Motor neuron (in vitro differentiated cells): ENCODE results near the gene IFI6. TPM values are rescaled to one million over a fixed set of nuclear protein-coding genes. Genes with fewer than 3 reads are reported as not detected.

Experiments used
- ATAC-seq, 8 experiments: fragments of 200-7000 bp; cut with Tn5 transposase; replicated peaks in 6 of 8; 2 replicates each; pipeline ENCODE4 v1.8.0; 2021; ENCODE audit warnings: mild to moderate bottlenecking in 8 of 8, moderate library complexity in 8 of 8
- H3K27ac ChIP-seq, 2 donors: fragments of 250-450 bp; sonication (Bioruptor Pico); 2 replicates each; pipeline ENCODE4 v1.9.0; 2021; ENCODE audit warnings: antibody characterized with exemption in 2 of 2, mild to moderate bottlenecking in 2 of 2, moderate library complexity in 1 of 2
- H3K4me1 ChIP-seq, 2 donors: fragments of 250-450 bp; sonication (Bioruptor Pico); replicated peaks in 1 of 2; 2 replicates each; pipeline ENCODE4 v1.6.1; 2021; ENCODE audit warnings: antibody characterized with exemption in 2 of 2, mild to moderate bottlenecking in 2 of 2, moderate library complexity in 1 of 2
- H3K4me3 ChIP-seq, 5 donors: fragments of 250-450 bp; sonication (Bioruptor Pico); 2 replicates each; pipeline ENCODE4 v1.9.0; 2021; ENCODE audit warnings: antibody characterized with exemption in 5 of 5, mild to moderate bottlenecking in 5 of 5, moderate library complexity in 4 of 5
- WGBS, 10 experiments: fragments of 450-650 bp; shearing (Covaris generic); methylation state at CpG; one replicate each; pipeline ENCODE4 v1.0.0; 2022; 5-methylcytosine and 5-hydroxymethylcytosine counted together
- in situ Hi-C, 9 experiments: fragments of 400-800 bp; cut with MboI; loops; one replicate each; pipeline ENCODE4 v1.15.0; 2021; ENCODE audit warnings: low sequenced_read_pairs in 9 of 9, low pct_unique_long_range_greater_than_20kb in 2 of 9; ENCODE audit not compliant: unreplicated experiment in 9 of 9
- total RNA-seq, 8 experiments: library from RNA; unstranded; fragments of 300-600 nt; gene quantifications; 2 replicates each; pipeline versions ENCODE4 v1.2.3 to v1.2.4, GENCODE V29; 2022

IFI6 gene
- total RNA-seq, 8 experiments from 2014 or later = 7.4 to 3,288 (median 15.3) TPM

DNA sequence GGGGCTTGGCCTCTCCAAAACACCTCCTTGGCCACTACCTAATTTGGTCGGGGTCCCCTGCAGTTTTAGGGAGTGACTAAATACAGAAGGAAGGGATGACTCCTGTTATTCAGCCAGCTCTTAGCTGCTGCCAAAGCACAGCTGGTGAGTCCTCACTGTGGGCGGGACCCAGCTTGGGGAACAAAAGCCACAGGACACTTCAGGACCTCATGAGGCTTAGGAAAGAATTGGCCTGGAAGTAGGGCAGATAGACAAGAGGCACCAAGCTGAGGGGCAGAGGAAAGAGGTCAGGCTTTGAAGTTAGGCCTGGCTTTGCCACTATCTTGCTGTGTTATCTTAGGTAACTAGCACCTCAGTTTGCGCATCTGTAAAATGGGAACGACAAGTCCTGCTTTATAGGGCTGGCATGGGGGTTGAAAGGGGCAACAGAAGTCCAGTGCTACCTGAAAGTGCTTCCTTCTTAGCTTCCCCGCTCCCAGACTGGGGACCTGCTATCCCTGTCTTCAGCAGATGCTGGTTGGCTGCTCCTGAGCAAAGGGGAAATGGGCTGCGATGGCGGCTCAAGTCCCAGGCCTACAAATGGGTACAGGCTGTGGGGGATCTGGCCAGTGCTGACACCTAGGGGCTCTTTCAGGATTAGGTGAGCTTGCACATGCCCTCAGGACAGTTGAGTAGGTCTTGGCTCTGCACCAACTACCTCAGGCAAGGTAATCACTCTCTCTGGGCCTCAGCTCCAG lies 15.7 kb downstream of the IFI6 start:
- peak in 2 of 8 experiments; percentile 9 to 13 for ATAC-seq
- Histone ChIP-seq H3K4me3 (no peak overlapping the region), H3K4me1 (peaks cover 15 to 21% of the 10 kb centered on the region in 2 donors), H3K27ac (peak overlapping the region in 1 of 2 donors; percentile 62)
- 67 to 100% (median 78%) methylated on average over 1 to 5 of the region's 7 CpGs; no CpG with 5 or more reads in 3 of the 10 experiments for WGBS, 10 experiments
- in situ Hi-C loops = loop anchor here in 1 of 9 experiments (25.0 kb wide), 1 partner anchor 344 kb away; the partner anchor contains the start of gene TMEM222

DNA sequence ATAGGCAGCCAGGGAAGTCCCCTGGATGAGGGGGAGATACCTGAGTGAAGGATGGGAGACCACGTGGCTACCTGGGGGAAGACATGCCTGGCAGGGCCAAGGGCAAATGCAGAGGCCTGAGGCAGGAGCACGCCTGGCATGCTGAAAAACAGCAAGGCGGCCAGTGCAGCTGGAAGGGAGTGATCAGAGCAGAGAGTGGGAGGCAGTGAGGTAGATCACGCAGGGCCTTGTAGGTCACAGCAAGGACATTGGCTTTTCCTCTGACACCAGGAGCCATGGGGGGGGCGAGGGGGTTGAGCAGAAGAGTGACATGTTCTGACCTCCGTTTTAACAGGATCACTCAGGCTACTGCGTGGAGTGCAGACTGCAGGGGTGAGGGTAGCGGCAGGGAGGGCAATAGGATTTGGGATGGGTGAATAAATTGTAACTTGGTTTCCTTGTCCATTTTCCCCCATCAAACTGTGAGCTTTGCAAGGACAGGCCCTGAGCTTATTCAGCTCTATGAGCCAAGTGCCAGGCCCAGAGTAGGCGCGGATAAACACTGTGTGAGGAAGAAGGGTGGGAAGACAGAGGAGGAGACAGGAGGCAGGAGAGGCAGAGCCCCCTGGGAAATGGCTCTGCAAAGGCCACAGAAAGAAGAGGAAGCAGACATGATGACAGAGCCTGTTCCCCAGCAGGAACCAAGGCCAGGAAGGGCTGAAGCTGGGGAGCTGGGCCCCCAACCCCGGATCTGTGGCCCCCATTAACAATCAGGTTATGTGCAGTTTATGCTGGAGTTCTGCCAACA lies 16.6 kb downstream of the IFI6 start:
- Histone ChIP-seq H3K4me1 (peaks cover 21 to 30% of the 10 kb centered on the region in 2 donors), H3K27ac (peak overlapping the region; percentile 49 to 62), H3K4me3 (no peak overlapping the region)
- 25 to 83% (median 56%) methylated on average over 1 to 8 of the region's 11 CpGs; no CpG with 5 or more reads in 1 of the 10 experiments for WGBS, 10 experiments
- in situ Hi-C loops = loop anchor here in 1 of 9 experiments (25.0 kb wide), 1 partner anchor 343 kb away; the partner anchor contains the start of gene TMEM222
- peak in 3 of 8 experiments; percentile 22 to 34 (median 28) for ATAC-seq

- Histone ChIP-seq H3K27ac (no peak overlapping the region), H3K4me1 (peaks cover 22 to 29% of the 10 kb centered on the region in 2 donors), H3K4me3 (no peak overlapping the region)
- in situ Hi-C loops = loop anchor here in 1 of 9 experiments (25.0 kb wide), 1 partner anchor 340 kb away; the partner anchor contains the start of gene TMEM222
- ATAC-seq = no peak
- 61 to 100% (median 96%) methylated on average over 1 to 5 of the region's 5 CpGs; no CpG with 5 or more reads in 1 of the 10 experiments for WGBS, 10 experiments
Measured at GRCh38 chr1:27652111-27652864, 19.7 kb downstream of the IFI6 start.

DNA sequence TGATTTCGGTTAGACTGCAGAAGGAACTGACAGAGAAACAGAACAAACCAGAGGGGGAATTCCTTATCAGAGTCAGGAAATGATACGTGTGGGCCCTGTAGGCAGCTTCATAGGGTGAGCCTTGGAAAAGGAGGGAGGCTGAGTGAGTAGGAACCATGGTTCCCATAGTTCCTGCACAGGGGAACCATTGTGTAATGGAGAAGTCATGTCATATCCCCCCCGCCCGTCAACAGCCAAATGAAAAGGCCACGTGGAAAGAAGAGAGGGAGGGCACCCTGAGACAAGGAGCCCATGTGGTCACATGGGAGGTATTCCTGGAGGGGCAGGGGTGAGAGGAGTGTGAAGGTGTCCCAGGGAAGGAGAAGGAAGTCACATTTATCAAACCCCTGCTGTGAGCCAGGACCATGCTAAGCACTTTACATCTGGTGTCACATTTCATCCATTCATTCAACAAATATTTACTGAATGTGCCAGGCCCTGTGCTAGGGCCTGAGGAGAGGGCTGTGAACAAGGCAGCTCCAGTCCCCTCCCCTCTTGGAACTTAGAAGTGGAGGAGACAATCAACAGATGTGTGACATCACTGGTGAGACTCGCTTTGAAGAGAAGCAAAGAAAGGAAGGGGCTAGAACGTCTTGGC lies 21.3 kb downstream of the IFI6 start:
- Histone ChIP-seq H3K4me3 (no peak overlapping the region), H3K27ac (no peak overlapping the region), H3K4me1 (peaks cover 18 to 23% of the 10 kb centered on the region in 2 donors)
- ATAC-seq = peak; percentile 74 to 94 (median 86)
- WGBS, 10 experiments = 0 to 57% (median 47%) methylated on average over 1 to 6 of the region's 7 CpGs; no CpG with 5 or more reads in 3 of the 10 experiments
- in situ Hi-C loops = loop anchor here in 1 of 9 experiments (25.0 kb wide), 1 partner anchor 338 kb away; the partner anchor contains the start of gene TMEM222

- Histone ChIP-seq H3K4me3 (no peak overlapping the region), H3K4me1 (peaks cover 13 to 18% of the 10 kb centered on the region in 2 donors), H3K27ac (no peak overlapping the region)
- ATAC-seq = peak in 2 of 8 experiments; percentile 12
- in situ Hi-C loops = loop anchor here in 1 of 9 experiments (25.0 kb wide), 1 partner anchor 338 kb away; the partner anchor contains the start of gene TMEM222
- WGBS, 10 experiments = 0 to 88% (median 70%) methylated on average over 1 of the region's 1 CpG; no CpG with 5 or more reads in 6 of the 10 experiments
Measured at GRCh38 chr1:27650171-27650538, 21.8 kb downstream of the IFI6 start.

DNA sequence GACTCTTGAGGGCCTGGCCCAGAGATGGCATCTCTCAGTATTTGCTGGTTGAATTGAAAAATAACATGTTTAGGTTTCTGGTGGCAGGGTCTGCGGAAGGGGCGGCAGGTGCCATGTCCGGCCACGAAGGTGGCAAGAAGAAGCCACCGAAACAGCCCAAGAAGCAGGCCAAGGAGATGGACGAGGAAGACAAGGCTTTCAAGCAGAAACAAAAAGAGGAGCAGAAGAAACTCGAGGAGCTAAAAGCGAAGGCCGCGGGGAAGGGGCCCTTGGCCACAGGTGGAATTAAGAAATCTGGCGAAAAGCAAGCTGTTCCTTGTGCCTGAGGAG lies 22.7 kb downstream of the IFI6 start:
- in situ Hi-C loops = loop anchor here in 1 of 9 experiments (25.0 kb wide), 1 partner anchor 237 kb away; no protein-coding TSS in a partner anchor
- peaks cover 7 to 12% of the 10 kb centered on the region in 2 donors for H3K4me1 ChIP-seq
- H3K4me3 ChIP-seq = no peak overlapping the region
- H3K27ac ChIP-seq = no peak overlapping the region
- WGBS, 10 experiments = 80 to 100% (median 94%) methylated on average over 1 to 11 of the region's 11 CpGs; no CpG with 5 or more reads in 2 of the 10 experiments
- ATAC-seq = no peak

DNA sequence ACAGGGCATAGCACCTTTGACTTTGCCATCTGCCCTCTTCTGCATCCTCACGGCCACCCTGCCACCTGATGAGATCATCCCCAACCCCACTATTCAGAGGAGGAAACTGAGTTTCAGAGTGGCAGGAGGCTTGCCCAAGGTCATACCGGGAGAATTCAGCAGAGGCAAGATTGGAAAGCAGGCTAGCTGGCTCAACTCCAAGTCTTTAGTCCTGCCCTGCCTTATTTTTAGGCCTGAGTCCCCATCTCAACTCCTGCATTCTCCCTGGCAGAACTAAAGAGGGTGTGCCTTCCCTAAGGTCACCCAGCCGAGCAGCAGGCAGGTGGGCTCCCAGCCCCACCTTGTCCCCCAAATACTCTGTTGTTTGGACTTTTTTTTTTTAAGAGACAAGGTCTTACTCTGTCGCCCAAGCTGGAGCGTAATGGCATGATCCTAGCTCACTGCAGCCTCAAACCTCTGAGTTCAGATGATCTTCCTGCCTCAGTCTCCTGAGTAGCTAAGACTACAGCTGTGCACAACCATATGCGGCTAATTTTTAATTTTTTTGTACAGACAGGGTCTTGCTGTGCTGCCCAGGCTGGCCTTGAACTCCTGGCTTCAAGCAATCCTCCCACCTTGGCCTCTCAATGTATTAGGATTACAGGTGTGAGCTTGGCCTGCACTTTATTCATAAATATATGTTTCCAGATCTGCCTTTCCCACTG lies 23.2 kb downstream of the IFI6 start:
- Histone ChIP-seq H3K4me3 (no peak overlapping the region), H3K27ac (no peak overlapping the region), H3K4me1 (peaks cover 7 to 12% of the 10 kb centered on the region in 2 donors)
- WGBS, 10 experiments = 40 to 100% (median 87%) methylated on average over 1 to 6 of the region's 6 CpGs; no CpG with 5 or more reads in 1 of the 10 experiments
- ATAC-seq = no peak
- in situ Hi-C loops = loop anchor here in 1 of 9 experiments (25.0 kb wide), 1 partner anchor 236 kb away; no protein-coding TSS in a partner anchor

DNA sequence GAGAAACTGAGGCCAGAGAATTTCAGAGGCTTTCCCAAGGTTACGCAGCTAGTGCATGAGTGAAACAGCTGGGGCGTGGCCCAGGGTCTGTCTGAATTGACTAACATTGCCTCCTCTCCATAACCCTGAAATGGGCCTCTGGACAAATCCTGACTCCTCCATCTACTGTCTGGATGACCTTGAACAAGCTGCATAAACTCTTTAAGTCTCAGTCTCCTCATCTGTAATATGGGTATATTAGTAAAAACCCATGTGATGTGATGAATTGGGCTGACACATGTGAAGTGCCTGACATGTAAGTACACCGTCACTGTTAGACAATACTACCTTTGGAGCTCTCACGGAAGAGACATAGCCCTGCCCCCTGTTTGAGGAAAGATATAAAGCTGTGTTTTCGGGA lies 24.7 kb downstream of the IFI6 start:
- H3K4me3 ChIP-seq = no peak overlapping the region
- 67 to 100% (median 91%) methylated on average over 2 to 5 of the region's 5 CpGs; no CpG with 5 or more reads in 2 of the 10 experiments for WGBS, 10 experiments
- no peak for ATAC-seq
- H3K27ac ChIP-seq = no peak overlapping the region
- peaks cover 7 to 12% of the 10 kb centered on the region in 2 donors for H3K4me1 ChIP-seq
- in situ Hi-C loops = loop anchor here in 1 of 9 experiments (25.0 kb wide), 1 partner anchor 235 kb away; no protein-coding TSS in a partner anchor

DNA sequence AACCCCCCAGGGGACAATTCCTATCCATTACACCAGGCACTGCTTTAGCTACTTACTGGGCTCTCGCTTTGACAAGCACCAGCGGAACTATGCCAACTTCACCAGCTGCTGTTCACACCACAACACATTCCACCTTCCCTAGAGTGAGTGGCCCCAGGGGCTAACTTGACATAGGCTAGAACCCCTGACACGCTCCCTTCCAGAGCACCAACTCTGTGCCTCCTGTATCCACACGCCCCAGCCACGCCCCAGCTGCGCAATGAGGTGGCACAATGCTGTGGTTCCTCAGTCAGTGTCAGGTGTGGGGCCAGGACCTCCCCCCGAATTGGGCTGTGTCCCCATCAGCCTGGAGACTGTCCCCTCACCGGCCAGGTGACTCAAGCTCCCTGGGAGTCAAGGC lies 25.3 kb downstream of the IFI6 start:
- 71 to 100% (median 80%) methylated on average over 2 to 7 of the region's 8 CpGs; no CpG with 5 or more reads in 6 of the 10 experiments for WGBS, 10 experiments
- Histone ChIP-seq H3K4me1 (peaks cover 7 to 12% of the 10 kb centered on the region in 2 donors), H3K4me3 (no peak overlapping the region), H3K27ac (no peak overlapping the region)
- ATAC-seq = no peak
- in situ Hi-C loops = loop anchor here in 1 of 9 experiments (25.0 kb wide), 1 partner anchor 234 kb away; no protein-coding TSS in a partner anchor

DNA sequence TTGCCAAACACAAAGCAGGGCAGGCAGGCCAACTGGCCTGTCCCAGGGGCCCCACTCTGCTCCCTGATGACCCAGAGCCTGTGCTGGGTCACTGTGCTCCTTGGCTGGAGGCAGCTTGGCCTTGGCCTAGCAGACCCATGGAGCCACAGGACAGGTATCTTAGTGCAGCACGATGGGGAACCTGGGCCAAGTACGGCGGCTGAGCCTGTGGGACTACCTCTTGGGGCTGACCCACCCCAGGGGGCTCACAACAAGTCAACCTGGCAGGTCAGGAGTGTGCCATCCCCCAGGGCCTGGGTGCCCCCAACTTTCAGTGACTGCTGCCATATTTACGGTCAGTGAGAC lies 26.9 kb downstream of the IFI6 start:
- WGBS, 10 experiments = 86 to 93% (median 89%) methylated on average over 3 of the region's 4 CpGs; no CpG with 5 or more reads in 7 of the 10 experiments
- peak in 1 of 8 experiments; percentile 15 for ATAC-seq
- Histone ChIP-seq H3K4me3 (no peak overlapping the region), H3K4me1 (peaks cover 0 to 1% of the 10 kb centered on the region in 2 donors), H3K27ac (no peak overlapping the region)
- in situ Hi-C loops = loop anchor here in 1 of 9 experiments (25.0 kb wide), 1 partner anchor 233 kb away; no protein-coding TSS in a partner anchor

DNA sequence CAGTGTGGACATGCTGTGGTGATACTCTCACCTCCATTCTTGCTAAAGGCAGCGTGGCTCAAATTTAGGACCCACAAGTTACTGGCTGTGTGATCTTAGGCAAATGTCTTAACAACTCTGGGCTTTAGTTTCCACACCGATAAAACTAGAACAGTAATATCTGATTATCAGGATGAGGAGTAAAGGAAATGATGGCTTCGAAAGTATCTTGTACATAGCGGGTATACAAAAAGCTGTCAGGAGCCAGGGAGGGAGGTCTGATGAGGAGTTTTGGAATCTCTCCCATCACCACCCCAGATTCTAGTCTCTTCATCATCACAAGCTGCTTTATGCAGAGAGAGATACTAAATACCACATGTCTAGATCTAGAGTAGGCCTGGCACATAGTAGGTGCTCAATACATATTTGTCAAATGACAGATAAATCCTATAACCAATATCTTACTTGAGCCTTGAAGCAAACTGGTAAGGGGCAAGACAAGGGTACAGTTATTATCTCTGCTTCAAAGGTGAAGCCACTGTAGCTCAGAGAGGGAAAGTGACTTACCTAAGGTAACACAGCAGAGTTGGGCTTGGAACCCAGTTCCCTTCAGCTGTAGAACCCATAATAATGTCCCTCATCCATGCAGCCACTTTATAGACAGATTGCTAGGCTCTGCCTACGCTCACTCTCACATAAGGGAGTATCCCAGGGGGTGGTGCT lies 27.5 kb downstream of the IFI6 start:
- WGBS, 10 experiments = 80 to 93% (median 84%) methylated on average over 1 to 5 of the region's 5 CpGs

More for the DNA sequence above, 27.5 kb downstream of the IFI6 start:
- no peak overlapping the region for H3K27ac ChIP-seq
- in situ Hi-C loops = loop anchor here in 1 of 9 experiments (25.0 kb wide), 1 partner anchor 232 kb away; no protein-coding TSS in a partner anchor
- H3K4me3 ChIP-seq = no peak overlapping the region
- no peaks in the 10 kb centered on the region for H3K4me1 ChIP-seq
- no peak for ATAC-seq
